GM18909 (cell line): ENCODE data around the gene SORL1.
A peak's percentile ranks its signal among the peaks of the same experiment; 100 is the strongest.

Experiments
- ATAC-seq: cut with Tn5 transposase; IDR thresholded peaks from one replicate; pipeline ENCODE4 v1.9.1; 2021; ENCODE audit warnings: mild to moderate bottlenecking; ENCODE audit not compliant: unreplicated experiment, poor library complexity

SORL1 gene

GRCh38 chr11:121530257-121530656 lies 78.1 kb downstream of the SORL1 start:
- no peak for ATAC-seq

GRCh38 chr11:121533601-121534000 lies 81.5 kb downstream of the SORL1 start:
- no peak for ATAC-seq

GRCh38 chr11:121534131-121535093 lies 82.3 kb downstream of the SORL1 start:
- ATAC-seq, result no peak

- ATAC-seq, result no peak
These were observed 83.1 kb downstream of the SORL1 start for GRCh38 chr11:121535129-121535796.

- no peak for ATAC-seq
These were observed 84.0 kb downstream of the SORL1 start for GRCh38 chr11:121536126-121536525.

GRCh38 chr11:121538054-121538453 lies 85.9 kb downstream of the SORL1 start:
- ATAC-seq, result peak; percentile 81

GRCh38 chr11:121539000-121539399 lies 86.9 kb downstream of the SORL1 start:
- ATAC-seq, result no peak

GRCh38 chr11:121540627-121541026 lies 88.5 kb downstream of the SORL1 start:
- ATAC-seq, result no peak

GRCh38 chr11:121543836-121544380 lies 91.8 kb downstream of the SORL1 start:
- no peak for ATAC-seq

- no peak for ATAC-seq
These were observed 92.8 kb downstream of the SORL1 start for GRCh38 chr11:121544956-121545355.

GRCh38 chr11:121547574-121547973 lies 95.5 kb downstream of the SORL1 start:
- ATAC-seq, result no peak

GRCh38 chr11:121550247-121551030 lies 98.3 kb downstream of the SORL1 start:
- ATAC-seq, result no peak

GRCh38 chr11:121551463-121551862 lies 99.3 kb downstream of the SORL1 start:
- ATAC-seq, result no peak

GRCh38 chr11:121552154-121552553 lies 100.0 kb downstream of the SORL1 start:
- no peak for ATAC-seq

GRCh38 chr11:121552644-121553043 lies 100.5 kb downstream of the SORL1 start:
- ATAC-seq, result no peak

- no peak for ATAC-seq
These were observed 101.3 kb downstream of the SORL1 start for GRCh38 chr11:121553389-121553788.

- no peak for ATAC-seq
These were observed 101.7 kb downstream of the SORL1 start for GRCh38 chr11:121553806-121554205.

- ATAC-seq, result no peak
These were observed 102.4 kb downstream of the SORL1 start for GRCh38 chr11:121554552-121554951.

- no peak for ATAC-seq
These were observed 103.0 kb downstream of the SORL1 start for GRCh38 chr11:121555121-121555520.

- ATAC-seq, result peak; percentile 6
These were observed 104.8 kb downstream of the SORL1 start for GRCh38 chr11:121556937-121557336.
